ENCODE results near the gene HIVEP3. TPM values are rescaled to one million over a fixed set of nuclear protein-coding genes. Genes with fewer than 3 reads are reported as not detected.

Gene HIVEP3
- total and polyA plus RNA-seq, 2 of the 13 experiments (the other 11 are each of a cell fraction or from before 2014, with no cell fraction given), result 0.05 TPM; not detected in 1

DNA sequence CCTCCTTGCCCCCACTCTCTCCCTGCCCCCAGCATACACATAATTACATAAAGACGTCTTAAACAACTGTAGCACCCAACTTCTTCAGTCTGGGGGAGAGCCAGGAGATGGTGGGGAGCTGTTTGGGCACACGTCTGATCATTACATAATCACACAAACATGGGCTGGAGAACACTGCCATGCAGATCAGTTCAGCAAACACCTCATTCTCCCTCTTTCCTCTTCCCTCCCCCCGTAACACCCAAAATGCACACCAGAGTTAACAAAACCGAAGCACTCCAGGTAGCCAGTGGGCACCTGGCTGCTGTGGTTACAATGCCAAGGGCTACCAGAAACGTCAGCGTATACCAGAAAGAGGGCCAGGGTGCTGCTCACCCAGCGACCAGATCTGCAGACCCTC, 1.6 kb downstream of the HIVEP3 start (continued):
- TF ChIP-seq, protein P1, sequence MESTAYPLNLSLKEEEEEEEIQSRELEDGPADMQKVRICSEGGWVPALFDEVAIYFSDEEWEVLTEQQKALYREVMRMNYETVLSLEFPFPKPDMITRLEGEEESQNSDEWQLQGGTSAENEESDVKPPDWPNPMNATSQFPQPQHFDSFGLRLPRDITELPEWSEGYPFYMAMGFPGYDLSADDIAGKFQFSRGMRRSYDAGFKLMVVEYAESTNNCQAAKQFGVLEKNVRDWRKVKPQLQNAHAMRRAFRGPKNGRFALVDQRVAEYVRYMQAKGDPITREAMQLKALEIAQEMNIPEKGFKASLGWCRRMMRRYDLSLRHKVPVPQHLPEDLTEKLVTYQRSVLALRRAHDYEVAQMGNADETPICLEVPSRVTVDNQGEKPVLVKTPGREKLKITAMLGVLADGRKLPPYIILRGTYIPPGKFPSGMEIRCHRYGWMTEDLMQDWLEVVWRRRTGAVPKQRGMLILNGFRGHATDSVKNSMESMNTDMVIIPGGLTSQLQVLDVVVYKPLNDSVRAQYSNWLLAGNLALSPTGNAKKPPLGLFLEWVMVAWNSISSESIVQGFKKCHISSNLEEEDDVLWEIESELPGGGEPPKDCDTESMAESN (CRISPR knock-in tag; conservative IDR thresholded peaks at IDR 0.05), result no peak
- TF ChIP-seq, protein P2, sequence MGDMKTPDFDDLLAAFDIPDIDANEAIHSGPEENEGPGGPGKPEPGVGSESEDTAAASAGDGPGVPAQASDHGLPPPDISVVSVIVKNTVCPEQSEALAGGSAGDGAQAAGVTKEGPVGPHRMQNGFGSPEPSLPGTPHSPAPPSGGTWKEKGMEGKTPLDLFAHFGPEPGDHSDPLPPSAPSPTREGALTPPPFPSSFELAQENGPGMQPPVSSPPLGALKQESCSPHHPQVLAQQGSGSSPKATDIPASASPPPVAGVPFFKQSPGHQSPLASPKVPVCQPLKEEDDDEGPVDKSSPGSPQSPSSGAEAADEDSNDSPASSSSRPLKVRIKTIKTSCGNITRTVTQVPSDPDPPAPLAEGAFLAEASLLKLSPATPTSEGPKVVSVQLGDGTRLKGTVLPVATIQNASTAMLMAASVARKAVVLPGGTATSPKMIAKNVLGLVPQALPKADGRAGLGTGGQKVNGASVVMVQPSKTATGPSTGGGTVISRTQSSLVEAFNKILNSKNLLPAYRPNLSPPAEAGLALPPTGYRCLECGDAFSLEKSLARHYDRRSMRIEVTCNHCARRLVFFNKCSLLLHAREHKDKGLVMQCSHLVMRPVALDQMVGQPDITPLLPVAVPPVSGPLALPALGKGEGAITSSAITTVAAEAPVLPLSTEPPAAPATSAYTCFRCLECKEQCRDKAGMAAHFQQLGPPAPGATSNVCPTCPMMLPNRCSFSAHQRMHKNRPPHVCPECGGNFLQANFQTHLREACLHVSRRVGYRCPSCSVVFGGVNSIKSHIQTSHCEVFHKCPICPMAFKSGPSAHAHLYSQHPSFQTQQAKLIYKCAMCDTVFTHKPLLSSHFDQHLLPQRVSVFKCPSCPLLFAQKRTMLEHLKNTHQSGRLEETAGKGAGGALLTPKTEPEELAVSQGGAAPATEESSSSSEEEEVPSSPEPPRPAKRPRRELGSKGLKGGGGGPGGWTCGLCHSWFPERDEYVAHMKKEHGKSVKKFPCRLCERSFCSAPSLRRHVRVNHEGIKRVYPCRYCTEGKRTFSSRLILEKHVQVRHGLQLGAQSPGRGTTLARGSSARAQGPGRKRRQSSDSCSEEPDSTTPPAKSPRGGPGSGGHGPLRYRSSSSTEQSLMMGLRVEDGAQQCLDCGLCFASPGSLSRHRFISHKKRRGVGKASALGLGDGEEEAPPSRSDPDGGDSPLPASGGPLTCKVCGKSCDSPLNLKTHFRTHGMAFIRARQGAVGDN (CRISPR knock-in tag; IDR thresholded peaks at IDR 0.05), result no peak
- no peak for TF ChIP-seq POLR2AphosphoS2 (IDR thresholded peaks at IDR 0.05; ENCODE audit: low read depth, low read length)

DNA sequence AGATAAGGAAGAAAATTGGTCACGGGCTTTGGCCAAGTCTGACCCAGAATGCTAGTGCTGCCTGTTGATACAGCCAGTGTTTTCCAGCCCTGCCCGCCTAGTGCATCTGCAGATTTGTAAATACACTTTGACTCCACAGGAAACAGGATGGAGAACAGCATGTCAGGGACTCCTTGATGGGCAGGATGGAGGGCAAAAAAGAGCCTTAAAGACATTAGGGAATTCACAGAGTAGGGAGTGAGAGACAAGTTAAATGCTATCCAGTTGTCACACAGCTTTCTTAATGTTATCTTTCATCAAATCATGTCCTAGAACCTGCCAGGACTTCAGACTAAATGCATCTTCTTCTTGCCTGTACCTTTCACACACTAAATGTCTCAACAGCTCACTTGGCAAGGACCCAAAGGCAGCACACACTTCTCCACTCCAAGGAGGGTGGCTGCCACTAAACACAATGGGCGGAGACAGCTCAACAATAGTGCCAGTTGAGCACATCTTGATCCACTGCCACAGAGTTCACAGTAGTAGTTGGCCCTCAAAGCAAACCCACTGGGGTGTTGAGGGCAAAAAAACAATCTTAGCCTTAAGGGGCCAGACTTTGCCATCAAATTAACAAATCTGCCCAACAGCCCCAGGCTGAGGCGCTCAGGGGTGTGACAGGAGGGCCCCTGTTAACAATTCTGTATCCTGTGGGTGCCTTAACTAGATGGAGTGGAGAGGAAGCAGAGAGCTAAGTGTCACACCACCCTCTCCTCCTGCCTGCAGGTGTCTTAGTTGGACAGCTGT, 2.7 kb downstream of the HIVEP3 start:
- ATAC-seq (no peak), DNase-seq (ENCODE audit: low spot score) (no peak), FAIRE-seq (no peak)
- ChIA-PET CTCF (ENCODE audit: low intra/inter-chr PET ratio, low total read pairs) (no interaction called here), POLR2A (no interaction called here)
- Histone ChIP-seq H3K4me1 (ENCODE audit: insufficient read depth, low read length) (no peaks in the 10 kb centered on the region), H3K4me3 (replicated peaks in 1 of 3; ENCODE audit: insufficient read depth in 1 of 3, low read depth in 2 of 3, low read length in 3 of 3) (no peak overlapping the region), H3K79me2 (ENCODE audit: insufficient read depth, low read length) (no peaks in the 10 kb centered on the region), H3K9ac (ENCODE audit: insufficient read depth, low read depth, low read length) (no peak overlapping the region), H3K4me2 (ENCODE audit: low read depth, low read length) (no peak overlapping the region), H3K36me3 (replicated peaks in 1 of 2; ENCODE audit: control insufficient read depth in 1 of 2, insufficient read depth in 2 of 2, low read length in 2 of 2) (no peaks in the 10 kb centered on the region), H3K9me3 (ENCODE audit: low read length) (no peaks in the 10 kb centered on the region), H3K27me3 (ENCODE audit: control insufficient read depth in 1 of 2, insufficient read depth in 2 of 2, low read length in 2 of 2) (peaks cover 1 to 19% of the 10 kb centered on the region in 2 experiments; a peak in 4 of 5 replicates), H3K27ac (ENCODE audit: extremely low read length, insufficient read depth, low read length) (no peak overlapping the region), H2AFZ (ENCODE audit: low read length) (no peak overlapping the region), H4K20me1 (ENCODE audit: insufficient read depth, low read length) (no peaks in the 10 kb centered on the region)
- BruUV-seq (replicated peaks), result no TSS peak
- in situ Hi-C loops (cut with HindIII; ENCODE audit: extremely low pct_ligation_motif_present, low pct_unique_long_range_greater_than_20kb) (loop anchor here (10.0 kb wide), 1 partner anchor 59 kb away; no protein-coding TSS in a partner anchor), intact Hi-C loops (cut with micrococcal nuclease; ENCODE audit: unreplicated experiment) (no loop called here)
- 5% methylated on average over 4 of the region's 4 CpGs for WGBS (ENCODE audit: low lambda C conversion rate)
- TF ChIP-seq SATB2 (CRISPR knock-in tag; IDR thresholded peaks at IDR 0.05) (no peak), SYNCRIP (IDR thresholded peaks at IDR 0.05; ENCODE audit: insufficient read depth, low read depth, low read length) (no peak), RELA (CRISPR knock-in tag; IDR thresholded peaks at IDR 0.05) (no peak), ZNF614 (CRISPR knock-in tag; IDR thresholded peaks at IDR 0.05; ENCODE audit: borderline replicate concordance) (no peak), SIX1 (CRISPR knock-in tag; IDR thresholded peaks at IDR 0.05; ENCODE audit: borderline replicate concordance) (no peak), ZBTB7B (CRISPR knock-in tag; IDR thresholded peaks at IDR 0.05) (no peak), ZSCAN25 (CRISPR knock-in tag; IDR thresholded peaks at IDR 0.05) (no peak), TCF7 (IDR thresholded peaks at IDR 0.05; ENCODE audit: low read depth) (no peak), XRCC5 (optimal IDR thresholded peaks at IDR 0.05; ENCODE audit: low read length) (no peak), NAIF1 (CRISPR knock-in tag; IDR thresholded peaks at IDR 0.05; ENCODE audit: borderline replicate concordance) (no peak)
- TF ChIP-seq, protein P3, sequence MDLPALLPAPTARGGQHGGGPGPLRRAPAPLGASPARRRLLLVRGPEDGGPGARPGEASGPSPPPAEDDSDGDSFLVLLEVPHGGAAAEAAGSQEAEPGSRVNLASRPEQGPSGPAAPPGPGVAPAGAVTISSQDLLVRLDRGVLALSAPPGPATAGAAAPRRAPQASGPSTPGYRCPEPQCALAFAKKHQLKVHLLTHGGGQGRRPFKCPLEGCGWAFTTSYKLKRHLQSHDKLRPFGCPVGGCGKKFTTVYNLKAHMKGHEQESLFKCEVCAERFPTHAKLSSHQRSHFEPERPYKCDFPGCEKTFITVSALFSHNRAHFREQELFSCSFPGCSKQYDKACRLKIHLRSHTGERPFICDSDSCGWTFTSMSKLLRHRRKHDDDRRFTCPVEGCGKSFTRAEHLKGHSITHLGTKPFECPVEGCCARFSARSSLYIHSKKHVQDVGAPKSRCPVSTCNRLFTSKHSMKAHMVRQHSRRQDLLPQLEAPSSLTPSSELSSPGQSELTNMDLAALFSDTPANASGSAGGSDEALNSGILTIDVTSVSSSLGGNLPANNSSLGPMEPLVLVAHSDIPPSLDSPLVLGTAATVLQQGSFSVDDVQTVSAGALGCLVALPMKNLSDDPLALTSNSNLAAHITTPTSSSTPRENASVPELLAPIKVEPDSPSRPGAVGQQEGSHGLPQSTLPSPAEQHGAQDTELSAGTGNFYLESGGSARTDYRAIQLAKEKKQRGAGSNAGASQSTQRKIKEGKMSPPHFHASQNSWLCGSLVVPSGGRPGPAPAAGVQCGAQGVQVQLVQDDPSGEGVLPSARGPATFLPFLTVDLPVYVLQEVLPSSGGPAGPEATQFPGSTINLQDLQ (CRISPR knock-in tag; IDR thresholded peaks at IDR 0.05), result no peak

Data from HepG2 (cell line).